Heart right ventricle (tissue), 16 donors: ENCODE measurements around the gene EHBP1. TPM values are rescaled to one million over a fixed set of nuclear protein-coding genes. Genes with fewer than 3 reads are reported as not detected.

Source experiments
- ATAC-seq, 8 donors: fragments of 200-7000 bp; cut with Tn5 transposase; one replicate each; pipeline ENCODE4 v1.9.1; 2020; ENCODE audit warnings: mild to moderate bottlenecking in 8 of 8, moderate library complexity in 8 of 8, moderate number of reproducible peaks in 1 of 8
- DNase-seq, 2 donors: peaks; one replicate each; pipeline ENCODE4 v3.0.0-alpha.2; 2020
- H3K27ac ChIP-seq, 10 donors: fragments of 200-600 bp; sonication (generic) in 2 of 10; one replicate each; pipeline versions ENCODE4 v1.5.0 to v1.8.0; 2020 to 2022; ENCODE audit warnings: mild to moderate bottlenecking in 3 of 10
- H3K27me3 ChIP-seq, 7 donors: fragments of 200-600 bp; one replicate each; pipeline ENCODE4 v1.8.0; 2021 to 2022; ENCODE audit warnings: mild to moderate bottlenecking in 2 of 7
- H3K36me3 ChIP-seq, 9 donors: fragments of 200-600 bp; sonication (generic) in 1 of 9; one replicate each; pipeline versions ENCODE4 v1.5.0 to v1.8.0; 2020 to 2022; ENCODE audit warnings: mild to moderate bottlenecking in 2 of 9
- H3K4me1 ChIP-seq, 9 donors: fragments of 200-600 bp; sonication (generic) in 1 of 9; one replicate each; pipeline versions ENCODE4 v1.5.0 to v1.8.0; 2020 to 2022; ENCODE audit warnings: mild to moderate bottlenecking in 4 of 9
- H3K4me3 ChIP-seq, 10 donors: fragments of 200-600 bp; sonication (generic) in 2 of 10; one replicate each; pipeline versions ENCODE4 v1.5.0 to v1.8.0; 2020 to 2022; ENCODE audit warnings: mild to moderate bottlenecking in 7 of 10, moderate library complexity in 2 of 10
- H3K9me3 ChIP-seq, 11 donors: fragments of 200-600 bp in 10 of 11; sonication (generic) in 2 of 11; one replicate each; pipeline versions ENCODE4 v1.5.0 to v1.8.0; 2013 to 2022; ENCODE audit warnings: mild to moderate bottlenecking in 2 of 11, control low read depth in 1 of 11, moderate library complexity in 1 of 11
- whole genome bisulfite sequencing, 2 donors: extraction: QIAGEN DNeasy Blood & Tissue Kit; methylation state at CpG; one replicate each; pipeline ENCODE4 v1.1.7; 2013; ENCODE audit warnings: inconsistent platforms in 1 of 2; 5-methylcytosine and 5-hydroxymethylcytosine counted together
- intact Hi-C, 10 donors: fragments of 100-400 bp; cut with DNase I; formaldehyde crosslinking; loops; one replicate each; pipeline versions ENCODE4 v1.11.1 to v1.14.2; 2022
- polyA plus RNA-seq, 2 donors: library from polyadenylated mRNA; stranded (reverse); fragments of 200-250 nt; gene quantifications; one replicate each; pipeline ENCODE4 v1.2.3, GENCODE V29; 2013
- total RNA-seq, 10 donors: library from RNA; stranded (reverse); fragmentation: NEBNext Ultra II Directional in 3 of 10; extraction: Animal tissue kit (Norgen Biotek cat#: 25700) in 3 of 10; gene quantifications; one replicate each; pipeline versions ENCODE4 v1.2.1 to v1.2.4, GENCODE V29; 2021 to 2023
- TF ChIP-seq, protein P1 (sequence below), 9 donors: fragments of 200-600 bp; sonication (generic) in 2 of 9; IDR thresholded peaks; one replicate each; pipeline versions ENCODE4 v1.5.0 to v1.8.0; 2021 to 2022; ENCODE audit warnings: antibody characterized with exemption in 9 of 9, mild to moderate bottlenecking in 5 of 9, moderate library complexity in 1 of 9
- donor health status: Arrhythmogenic right ventricular cardiomyopathy.
- donor health status: ischemic (EF 13 %, LVEDD 7.1; RV severe dilation, severe dysfunction).
- donor health status: healthy with polysubstance abuse.
- donor health status: DM: no; HTN: yes; CAD: no.
- donor health status: DM: no; HTN: no; CAD: no.
- donor health status: ischemic (EF 25% LVEDD 6.9; RV normal size, moderate dysfunction).
- donor health status: ischemic (EF 25% LVEDD 5.7; RV mildly dilated, moderate dysfunction).
- donor health status: healthy.
- donor health status: DM: yes; HTN: yes; CAD: no.
- donor health status: Ischemic cardiomyopathy.
- donor health status: ischemic (EF 35%, LVEDD 5.7; RV mildly dilated, moderate dysfunction).
- donor health status: nonischemic (EF 11% LVEDD 7.7; RV severe dilation, severe dysfunction).
- donor health status: DM: yes; HTN: yes; CAD: no.
- donor health status: PGD.
- donor health status: ischemic (EF 29% LVEDD 5.4; RV normal size, mild dysfunction).
- donor health status: nonischemic (EF 23%, LVEDD 6.1; RV moderate dilation, normal function).

The EHBP1 gene
- total and polyA plus RNA-seq, 12 donors: 7.8 to 26.1 (median 20.1) TPM

DNA sequence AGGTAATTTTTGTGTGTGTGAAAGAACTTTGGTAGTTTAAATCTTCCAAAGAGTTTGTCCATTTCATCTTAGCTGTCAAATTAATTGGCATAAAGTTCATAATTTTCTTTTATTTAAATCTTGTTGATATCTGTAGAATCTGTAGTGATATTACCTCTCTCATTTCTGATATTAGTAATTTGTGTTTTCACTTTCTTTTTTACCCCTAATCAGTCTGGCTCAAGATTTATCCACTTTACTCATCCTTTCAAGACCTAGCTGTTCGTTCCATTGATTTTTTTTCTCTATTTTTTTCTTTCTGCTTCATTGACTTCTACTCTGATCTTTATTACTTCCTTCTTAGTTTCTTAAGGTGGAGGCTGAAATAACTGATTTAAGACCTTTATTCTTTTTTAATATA is 202.6 kb downstream of the EHBP1 start:
- H3K9me3 ChIP-seq: no peaks in the 10 kb centered on the region
- DNase-seq (no peak), ATAC-seq (no peak)
- H3K4me3 ChIP-seq: no peak overlapping the region
- no peaks in the 10 kb centered on the region for H3K36me3 ChIP-seq
- intact Hi-C loops: no loop called here
- H3K27ac ChIP-seq: no peak overlapping the region
- WGBS, 2 donors: 85 to 97% methylated on average over 1 of the region's 1 CpG
- TF ChIP-seq, protein P1, sequence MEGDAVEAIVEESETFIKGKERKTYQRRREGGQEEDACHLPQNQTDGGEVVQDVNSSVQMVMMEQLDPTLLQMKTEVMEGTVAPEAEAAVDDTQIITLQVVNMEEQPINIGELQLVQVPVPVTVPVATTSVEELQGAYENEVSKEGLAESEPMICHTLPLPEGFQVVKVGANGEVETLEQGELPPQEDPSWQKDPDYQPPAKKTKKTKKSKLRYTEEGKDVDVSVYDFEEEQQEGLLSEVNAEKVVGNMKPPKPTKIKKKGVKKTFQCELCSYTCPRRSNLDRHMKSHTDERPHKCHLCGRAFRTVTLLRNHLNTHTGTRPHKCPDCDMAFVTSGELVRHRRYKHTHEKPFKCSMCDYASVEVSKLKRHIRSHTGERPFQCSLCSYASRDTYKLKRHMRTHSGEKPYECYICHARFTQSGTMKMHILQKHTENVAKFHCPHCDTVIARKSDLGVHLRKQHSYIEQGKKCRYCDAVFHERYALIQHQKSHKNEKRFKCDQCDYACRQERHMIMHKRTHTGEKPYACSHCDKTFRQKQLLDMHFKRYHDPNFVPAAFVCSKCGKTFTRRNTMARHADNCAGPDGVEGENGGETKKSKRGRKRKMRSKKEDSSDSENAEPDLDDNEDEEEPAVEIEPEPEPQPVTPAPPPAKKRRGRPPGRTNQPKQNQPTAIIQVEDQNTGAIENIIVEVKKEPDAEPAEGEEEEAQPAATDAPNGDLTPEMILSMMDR (IDR thresholded peaks at IDR 0.05): no peak
- H3K4me1 ChIP-seq: no peaks in the 10 kb centered on the region
- no peaks in the 10 kb centered on the region for H3K27me3 ChIP-seq

DNA sequence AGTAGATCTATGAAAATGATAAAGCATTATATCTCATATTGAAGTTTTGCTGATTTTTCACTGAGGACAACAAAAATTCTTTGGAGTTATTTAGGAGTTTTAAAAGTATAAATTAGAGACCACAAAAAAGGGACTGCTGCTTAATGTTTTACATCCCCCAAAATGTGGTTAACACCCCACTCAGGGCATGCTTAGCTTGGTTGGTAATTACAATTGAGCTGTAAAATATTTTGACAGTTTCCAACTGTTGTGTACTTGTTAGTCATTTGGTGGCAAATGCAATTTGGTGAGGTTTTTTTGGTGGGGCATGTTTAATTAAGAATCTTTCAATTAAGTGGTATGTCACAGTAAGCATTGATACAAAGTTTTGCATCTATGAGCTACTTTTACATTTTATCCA is 207.8 kb downstream of the EHBP1 start:
- H3K9me3 ChIP-seq: peaks cover 0 to 7% (median 0%) of the 10 kb centered on the region in 11 donors
- ATAC-seq: no peak
- H3K4me3 ChIP-seq: no peak overlapping the region
- no peaks in the 10 kb centered on the region for H3K27me3 ChIP-seq
- peaks cover 0 to 10% (median 0%) of the 10 kb centered on the region in 9 donors for H3K4me1 ChIP-seq
- no peak for DNase-seq
- H3K36me3 ChIP-seq: no peaks in the 10 kb centered on the region
- TF ChIP-seq, protein P1 (IDR thresholded peaks at IDR 0.05): no peak
- intact Hi-C loops: no loop called here
- H3K27ac ChIP-seq: no peak overlapping the region

DNA sequence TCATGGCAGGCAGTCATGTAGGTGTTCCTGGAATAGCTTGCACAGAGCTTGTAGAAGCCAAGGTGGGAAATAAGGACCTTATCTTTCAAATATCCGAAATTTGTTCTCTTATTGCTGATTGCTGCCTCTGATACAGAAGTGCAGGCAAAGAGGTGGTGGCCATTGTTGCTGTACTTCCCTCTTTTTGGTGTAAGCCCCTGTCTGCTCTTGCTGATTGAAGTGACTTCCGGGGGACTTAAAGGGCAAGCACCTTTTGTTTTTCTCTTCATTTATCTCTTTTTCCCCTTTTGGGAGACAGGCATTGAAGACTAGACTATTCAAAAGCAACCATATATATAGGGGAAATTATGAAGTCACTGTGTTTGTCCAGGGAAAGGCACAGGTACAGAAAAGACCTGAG is 213.5 kb downstream of the EHBP1 start:
- intact Hi-C loops: no loop called here
- Histone ChIP-seq H3K4me1 (peaks cover 0 to 10% (median 0%) of the 10 kb centered on the region in 9 donors), H3K27ac (no peak overlapping the region), H3K27me3 (no peaks in the 10 kb centered on the region), H3K4me3 (no peak overlapping the region), H3K9me3 (peaks cover 0 to 37% (median 14%) of the 10 kb centered on the region in 11 donors), H3K36me3 (peaks cover 0 to 33% (median 0%) of the 10 kb centered on the region in 9 donors)
- TF ChIP-seq, protein P1 (IDR thresholded peaks at IDR 0.05): no peak
- 85 to 90% methylated on average over 2 of the region's 2 CpGs for WGBS, 2 donors
- DNase-seq: no peak
- no peak for ATAC-seq

DNA sequence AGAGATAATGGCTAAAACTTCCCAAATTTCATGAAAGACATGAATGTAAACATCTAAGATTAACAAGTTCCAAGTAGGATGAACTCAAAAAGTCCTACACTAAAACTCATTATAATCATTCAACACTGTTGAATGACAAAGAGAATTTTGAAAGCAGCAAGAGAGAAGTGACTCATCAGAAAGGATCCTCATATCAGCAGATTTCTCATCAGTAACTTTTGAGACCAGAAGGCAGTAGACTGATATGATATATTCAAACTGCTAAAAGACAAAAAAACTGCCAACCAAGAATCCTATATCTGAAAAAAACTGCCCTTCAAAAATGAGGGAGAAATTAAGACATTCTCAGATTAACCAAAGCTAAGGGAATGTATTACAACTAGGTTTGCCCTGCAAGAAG is 214.6 kb downstream of the EHBP1 start:
- Histone ChIP-seq H3K27me3 (no peaks in the 10 kb centered on the region), H3K36me3 (peaks cover 0 to 33% (median 0%) of the 10 kb centered on the region in 9 donors), H3K9me3 (peaks cover 0 to 47% (median 18%) of the 10 kb centered on the region in 11 donors), H3K27ac (no peak overlapping the region), H3K4me3 (no peak overlapping the region), H3K4me1 (peaks cover 0 to 10% (median 0%) of the 10 kb centered on the region in 9 donors)
- DNase-seq (no peak), ATAC-seq (no peak)
- intact Hi-C loops: no loop called here
- TF ChIP-seq, protein P1 (IDR thresholded peaks at IDR 0.05): no peak
